ENCODE data around the gene NCOA3. TPM values are rescaled to one million over a fixed set of nuclear protein-coding genes. Genes with fewer than 3 reads are reported as not detected.

NCOA3 gene
- total and polyA plus RNA-seq, 2 experiments from 2014 or later = 6.7 to 25.8 TPM

GRCh38 chr20:47508278-47508677, 6.6 kb downstream of the NCOA3 start:
- no peak overlapping the region for H3K4me3 ChIP-seq
- Mint-ChIP-seq H3K9me3 (no peaks in the 10 kb centered on the region), H3K4me1 (peaks cover 33% of the 10 kb centered on the region), H3K27ac (no peak overlapping the region; the same call in 1 of the 2 replicates), H3K4me3 (no peak overlapping the region), H3K36me3 (ENCODE audit: low read depth) (no peaks in the 10 kb centered on the region), H3K27me3 (ENCODE audit: insufficient read depth, low read depth, poor library complexity) (peaks cover 8% of the 10 kb centered on the region)
- H3K79me2 ChIP-seq (replicated peaks; ENCODE audit: insufficient read depth) = peaks cover 99% of the 10 kb centered on the region
- no peak for TF ChIP-seq CTCF (conservative IDR thresholded peaks at IDR 0.05; ENCODE audit: low read depth in 2 of 2)
- no peak for TF ChIP-seq NANOG (IDR thresholded peaks at IDR 0.05; ENCODE audit: borderline replicate concordance)
- no peak for TF ChIP-seq JUNB (IDR thresholded peaks at IDR 0.05; ENCODE audit: unreplicated experiment)
- no peak for TF ChIP-seq ZNF114 (CRISPR knock-in tag; IDR thresholded peaks at IDR 0.05)
- no peak for TF ChIP-seq STAT1 (IDR thresholded peaks at IDR 0.05; ENCODE audit: unreplicated experiment)
- no peak for TF ChIP-seq POLR2AphosphoS5 (IDR thresholded peaks at IDR 0.05; ENCODE audit: low read depth)
- no peak for TF ChIP-seq ZNF462 (CRISPR knock-in tag; IDR thresholded peaks at IDR 0.05)
- TF ChIP-seq EZH2 (IDR thresholded peaks at IDR 0.05; ENCODE audit: low read depth, unreplicated experiment) = no peak
- no peak for TF ChIP-seq CREB1 (CRISPR knock-in tag; IDR thresholded peaks at IDR 0.05; ENCODE audit: low read depth)
- TF ChIP-seq REST (IDR thresholded peaks at IDR 0.05; ENCODE audit: unreplicated experiment) = no peak
- no peak for TF ChIP-seq EZH2phosphoT487 (IDR thresholded peaks at IDR 0.05; ENCODE audit: unreplicated experiment)
- TF ChIP-seq, protein P1, sequence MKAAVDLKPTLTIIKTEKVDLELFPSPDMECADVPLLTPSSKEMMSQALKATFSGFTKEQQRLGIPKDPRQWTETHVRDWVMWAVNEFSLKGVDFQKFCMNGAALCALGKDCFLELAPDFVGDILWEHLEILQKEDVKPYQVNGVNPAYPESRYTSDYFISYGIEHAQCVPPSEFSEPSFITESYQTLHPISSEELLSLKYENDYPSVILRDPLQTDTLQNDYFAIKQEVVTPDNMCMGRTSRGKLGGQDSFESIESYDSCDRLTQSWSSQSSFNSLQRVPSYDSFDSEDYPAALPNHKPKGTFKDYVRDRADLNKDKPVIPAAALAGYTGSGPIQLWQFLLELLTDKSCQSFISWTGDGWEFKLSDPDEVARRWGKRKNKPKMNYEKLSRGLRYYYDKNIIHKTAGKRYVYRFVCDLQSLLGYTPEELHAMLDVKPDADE (IDR thresholded peaks at IDR 0.05) = no peak
- no peak for TF ChIP-seq ZNF331 (CRISPR knock-in tag; IDR thresholded peaks at IDR 0.05; ENCODE audit: low read depth)
- no peak overlapping the region for H2AFZ ChIP-seq
- ATAC-seq = peak; percentile 62
- no peaks in the 10 kb centered on the region for H3F3A ChIP-seq (replicated peaks; ENCODE audit: low read depth)
- peak overlapping the region; percentile 10; the same call in 1 of the 2 replicates for H3K4me2 ChIP-seq
- DNase-seq (ENCODE audit: low spot score) = no peak
- no peaks in the 10 kb centered on the region for H3K9me2 ChIP-seq (ENCODE audit: insufficient read depth)
- no peaks in the 10 kb centered on the region for H3K36me3 ChIP-seq (ENCODE audit: insufficient read depth)
- no peaks in the 10 kb centered on the region for H3K27me3 ChIP-seq (ENCODE audit: insufficient read depth)
- H3K4me1 ChIP-seq (ENCODE audit: insufficient read depth) = peaks cover 47% of the 10 kb centered on the region
- H3K27ac ChIP-seq (ENCODE audit: low read depth) = 0 out of 2 replicates have a peak overlapping the region, but pooled peaks have one; percentile 20
- H4K20me1 ChIP-seq (replicated peaks; ENCODE audit: insufficient read depth) = 0 out of 2 replicates have a peak, but pooled peaks cover 10% of the 10 kb centered on the region

All from GM23338 (cell line).